ENCODE data around the gene MED27.

MED27 gene

DNA sequence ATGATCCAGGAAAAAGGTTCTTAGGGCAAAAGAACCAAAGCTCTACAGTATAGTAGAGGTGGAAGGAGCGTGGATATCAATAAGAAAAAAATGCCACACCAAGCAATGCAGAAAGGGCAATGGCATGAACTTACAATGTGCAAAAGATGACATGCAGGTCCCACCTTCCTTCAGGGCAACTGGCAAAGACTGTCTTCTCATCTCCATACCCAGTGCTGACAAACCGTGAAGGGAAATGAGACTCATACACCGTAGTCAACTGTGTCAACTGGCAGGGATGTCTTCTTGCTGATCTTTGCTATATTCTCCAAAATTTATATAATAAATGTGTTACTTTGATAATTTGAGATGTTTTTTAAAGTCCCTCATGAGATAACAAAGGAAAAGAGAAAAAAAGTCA, 36.0 kb downstream of the MED27 start:
- H3K4me3 Mint-ChIP-seq = no peak overlapping the region
- ATAC-seq (ENCODE audit: low read depth) (no peak), DNase-seq (ENCODE audit: low spot score in 2 of 2) (no peak)
- peaks cover 10% of the 10 kb centered on the region for H3K36me3 Mint-ChIP-seq
- no peaks in the 10 kb centered on the region for H3K9me3 Mint-ChIP-seq
- no peak overlapping the region for H3K27ac Mint-ChIP-seq
- peaks cover 10% of the 10 kb centered on the region for H3K4me1 Mint-ChIP-seq
- no peaks in the 10 kb centered on the region for H3K27me3 Mint-ChIP-seq

GRCh38 chr9:132042324-132042723, 37.3 kb downstream of the MED27 start:
- no peak for DNase-seq (ENCODE audit: low spot score in 2 of 2)
- Mint-ChIP-seq H3K9me3 (no peaks in the 10 kb centered on the region), H3K27me3 (no peaks in the 10 kb centered on the region), H3K4me3 (no peak overlapping the region), H3K36me3 (peaks cover 10% of the 10 kb centered on the region), H3K4me1 (peaks cover 7% of the 10 kb centered on the region), H3K27ac (no peak overlapping the region)
- no peak for ATAC-seq (ENCODE audit: low read depth)

- H3K9me3 Mint-ChIP-seq = no peaks in the 10 kb centered on the region
- no peaks in the 10 kb centered on the region for H3K27me3 Mint-ChIP-seq
- peaks cover 9% of the 10 kb centered on the region for H3K36me3 Mint-ChIP-seq
- no peak for DNase-seq (ENCODE audit: low spot score in 2 of 2)
- peaks cover 5% of the 10 kb centered on the region for H3K4me1 Mint-ChIP-seq
- no peak overlapping the region for H3K27ac Mint-ChIP-seq
- no peak for ATAC-seq (ENCODE audit: low read depth)
- no peak overlapping the region for H3K4me3 Mint-ChIP-seq
Observed at GRCh38 chr9:132041798-132042197, 37.9 kb downstream of the MED27 start.

- peaks cover 9% of the 10 kb centered on the region for H3K4me1 Mint-ChIP-seq
- no peaks in the 10 kb centered on the region for H3K9me3 Mint-ChIP-seq
- H3K4me3 Mint-ChIP-seq = no peak overlapping the region
- no peak for DNase-seq (ENCODE audit: low spot score in 2 of 2)
- no peak overlapping the region for H3K27ac Mint-ChIP-seq
- no peak for ATAC-seq (ENCODE audit: low read depth)
- H3K36me3 Mint-ChIP-seq = peaks cover 7% of the 10 kb centered on the region
- no peaks in the 10 kb centered on the region for H3K27me3 Mint-ChIP-seq
Observed at GRCh38 chr9:132040808-132041207, 38.9 kb downstream of the MED27 start.

GRCh38 chr9:132040246-132040645, 39.4 kb downstream of the MED27 start:
- no peak overlapping the region for H3K27ac Mint-ChIP-seq

DNA sequence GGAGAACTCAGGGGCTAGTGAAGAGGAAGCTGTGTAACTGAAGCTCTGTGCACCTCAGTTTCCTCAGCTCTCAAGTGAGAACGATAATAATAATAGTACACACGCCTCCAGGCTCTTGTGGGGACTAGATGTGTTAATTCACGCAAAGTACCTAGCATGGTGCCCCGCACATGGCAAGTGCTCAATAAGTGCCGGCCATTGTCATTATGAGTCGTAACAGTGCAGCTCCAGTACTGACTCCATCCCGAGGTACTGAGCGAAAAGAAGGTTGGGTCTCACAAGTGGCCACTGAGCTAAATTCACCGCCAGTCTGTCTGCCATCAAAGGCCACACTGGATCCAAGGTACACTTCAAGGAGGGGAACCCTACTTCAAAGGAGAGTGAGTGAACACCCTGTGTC, 40.4 kb downstream of the MED27 start:
- Mint-ChIP-seq H3K36me3 (peaks cover 9% of the 10 kb centered on the region), H3K4me1 (peaks cover 14% of the 10 kb centered on the region), H3K9me3 (no peaks in the 10 kb centered on the region), H3K27ac (no peak overlapping the region), H3K4me3 (no peak overlapping the region), H3K27me3 (no peaks in the 10 kb centered on the region)
- ATAC-seq (ENCODE audit: low read depth) (no peak), DNase-seq (ENCODE audit: low spot score in 2 of 2) (no peak)

More at GRCh38 chr9:132040246-132040645, 39.4 kb downstream of the MED27 start:
- Mint-ChIP-seq H3K4me1 (peaks cover 12% of the 10 kb centered on the region), H3K9me3 (no peaks in the 10 kb centered on the region), H3K36me3 (peaks cover 8% of the 10 kb centered on the region), H3K27me3 (no peaks in the 10 kb centered on the region), H3K4me3 (no peak overlapping the region)
- ATAC-seq (ENCODE audit: low read depth) = no peak
- no peak for DNase-seq (ENCODE audit: low spot score in 2 of 2)

DNA sequence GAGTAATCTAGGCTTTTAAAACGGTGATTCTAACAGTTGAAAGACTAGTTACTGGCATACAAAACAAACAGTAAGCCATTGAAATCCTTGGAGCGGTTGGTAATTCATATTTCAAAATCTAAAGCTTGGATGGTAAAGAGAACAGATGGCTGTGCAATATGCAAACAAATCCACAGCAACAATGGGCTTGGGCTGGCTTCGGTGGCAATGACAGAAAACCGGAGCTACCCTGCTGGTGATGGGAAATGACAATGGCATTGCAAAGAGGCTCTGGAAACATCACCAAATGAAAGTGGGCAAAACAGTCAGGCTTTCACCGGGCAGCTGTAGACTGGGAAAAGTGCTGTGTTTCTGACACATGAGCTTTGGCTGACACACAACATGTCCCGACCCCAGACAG, 42.2 kb downstream of the MED27 start:
- peaks cover 9% of the 10 kb centered on the region for H3K36me3 Mint-ChIP-seq
- H3K27ac Mint-ChIP-seq = no peak overlapping the region
- no peak overlapping the region for H3K4me3 Mint-ChIP-seq
- peaks cover 23% of the 10 kb centered on the region for H3K4me1 Mint-ChIP-seq
- no peaks in the 10 kb centered on the region for H3K9me3 Mint-ChIP-seq
- H3K27me3 Mint-ChIP-seq = no peaks in the 10 kb centered on the region
- no peak for ATAC-seq (ENCODE audit: low read depth)
- DNase-seq (ENCODE audit: low spot score in 2 of 2) = no peak

GRCh38 chr9:132036521-132036920, 43.1 kb downstream of the MED27 start:
- Mint-ChIP-seq H3K27me3 (no peaks in the 10 kb centered on the region), H3K27ac (no peak overlapping the region), H3K36me3 (peaks cover 6% of the 10 kb centered on the region), H3K9me3 (no peaks in the 10 kb centered on the region), H3K4me3 (no peak overlapping the region), H3K4me1 (peaks cover 23% of the 10 kb centered on the region)
- ATAC-seq (ENCODE audit: low read depth) (no peak), DNase-seq (ENCODE audit: low spot score in 2 of 2) (no peak)

DNA sequence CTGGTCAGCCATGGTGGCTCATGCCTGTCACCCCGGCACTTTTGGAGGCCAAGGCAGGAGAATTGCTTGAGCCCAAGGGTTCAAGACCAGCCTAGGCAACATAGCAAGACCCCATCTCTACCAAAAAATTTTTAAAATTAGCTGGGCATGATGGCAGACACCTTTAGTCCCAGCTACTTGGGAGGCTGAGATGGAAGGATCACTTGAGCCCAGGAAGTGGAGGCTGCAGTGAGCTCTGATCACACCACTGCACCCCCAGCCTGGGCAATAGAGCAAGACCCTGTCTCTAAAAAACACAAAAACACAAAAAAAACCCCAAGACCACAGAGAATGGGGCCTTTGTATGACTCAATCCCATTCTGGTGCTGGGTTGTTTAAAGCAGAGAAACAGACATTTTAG, 44.0 kb downstream of the MED27 start:
- Mint-ChIP-seq H3K36me3 (peaks cover 2% of the 10 kb centered on the region), H3K27ac (no peak overlapping the region), H3K27me3 (no peaks in the 10 kb centered on the region), H3K9me3 (no peaks in the 10 kb centered on the region), H3K4me3 (no peak overlapping the region), H3K4me1 (peaks cover 20% of the 10 kb centered on the region)
- DNase-seq (ENCODE audit: low spot score in 2 of 2) (no peak), ATAC-seq (ENCODE audit: low read depth) (no peak)

- Mint-ChIP-seq H3K4me1 (peaks cover 39% of the 10 kb centered on the region), H3K36me3 (peaks cover 2% of the 10 kb centered on the region)
- no peak for DNase-seq (ENCODE audit: low spot score in 2 of 2)
Observed at GRCh38 chr9:132032238-132032950, 47.3 kb downstream of the MED27 start.

GRCh38 chr9:132031467-132032237, 48.0 kb downstream of the MED27 start:
- DNase-seq (ENCODE audit: low spot score in 2 of 2) = no peak
- ATAC-seq (ENCODE audit: low read depth) = no peak
- H3K4me3 Mint-ChIP-seq = no peak overlapping the region
- H3K27ac Mint-ChIP-seq = no peak overlapping the region
- no peaks in the 10 kb centered on the region for H3K27me3 Mint-ChIP-seq
- no peaks in the 10 kb centered on the region for H3K9me3 Mint-ChIP-seq
- H3K36me3 Mint-ChIP-seq = peaks cover 2% of the 10 kb centered on the region
- peaks cover 39% of the 10 kb centered on the region for H3K4me1 Mint-ChIP-seq

More at GRCh38 chr9:132032238-132032950, 47.3 kb downstream of the MED27 start:
- H3K9me3 Mint-ChIP-seq = no peaks in the 10 kb centered on the region
- no peak overlapping the region for H3K27ac Mint-ChIP-seq
- H3K27me3 Mint-ChIP-seq = no peaks in the 10 kb centered on the region
- ATAC-seq (ENCODE audit: low read depth) = no peak
- no peak overlapping the region for H3K4me3 Mint-ChIP-seq

GRCh38 chr9:132030626-132031325, 48.9 kb downstream of the MED27 start:
- no peak for DNase-seq (ENCODE audit: low spot score in 2 of 2)
- ATAC-seq (ENCODE audit: low read depth) = no peak
- H3K27ac Mint-ChIP-seq = no peak overlapping the region
- H3K4me3 Mint-ChIP-seq = no peak overlapping the region
- H3K27me3 Mint-ChIP-seq = no peaks in the 10 kb centered on the region
- H3K4me1 Mint-ChIP-seq = peaks cover 38% of the 10 kb centered on the region
- H3K9me3 Mint-ChIP-seq = no peaks in the 10 kb centered on the region
- H3K36me3 Mint-ChIP-seq = peaks cover 5% of the 10 kb centered on the region

DNA sequence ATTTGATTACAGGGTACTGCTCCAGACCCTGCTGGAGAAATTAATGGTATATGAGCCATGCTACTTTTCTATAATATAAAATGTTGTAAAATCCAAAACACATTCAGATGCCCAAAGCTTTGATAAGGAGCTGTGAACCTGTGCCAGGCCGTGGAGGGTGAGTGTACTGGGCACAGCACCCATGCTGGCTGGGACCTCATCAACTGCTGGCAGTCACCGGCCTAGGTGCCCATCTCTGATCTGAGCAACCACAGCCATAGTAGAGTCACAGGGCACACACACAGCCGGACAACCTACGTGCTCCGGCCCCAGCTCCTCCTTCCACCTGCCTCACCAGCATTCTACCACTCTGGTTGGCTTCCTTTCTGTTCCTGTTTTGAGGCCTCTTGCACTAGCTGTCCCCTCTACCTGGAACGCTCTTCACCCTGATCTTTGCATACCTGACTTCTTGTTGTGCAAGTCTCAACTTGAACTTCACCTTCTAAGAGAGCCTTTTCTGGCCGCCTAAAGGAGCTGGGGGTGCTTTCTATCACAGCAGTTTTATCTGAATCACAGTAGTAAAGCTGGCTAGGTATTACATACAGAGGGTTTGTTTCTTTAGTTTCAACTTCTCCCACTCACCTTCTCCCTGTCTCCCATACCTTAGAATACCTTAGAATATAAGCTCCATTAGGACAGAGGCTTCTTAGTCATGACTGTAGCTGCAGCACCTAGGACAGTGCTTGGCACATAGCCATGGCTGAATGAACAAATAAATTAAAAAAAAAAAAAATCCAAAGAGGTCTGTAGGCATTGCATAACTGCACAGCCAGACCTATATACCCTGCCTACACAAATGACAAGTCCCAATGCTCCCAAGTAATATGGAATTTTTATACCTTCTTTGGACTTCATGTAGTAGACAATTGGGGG, 51.7 kb downstream of the MED27 start:
- DNase-seq (ENCODE audit: low spot score in 2 of 2) (no peak), ATAC-seq (ENCODE audit: low read depth) (no peak)
- Mint-ChIP-seq H3K27ac (no peak overlapping the region), H3K9me3 (no peaks in the 10 kb centered on the region), H3K4me1 (peaks cover 32% of the 10 kb centered on the region), H3K4me3 (no peak overlapping the region), H3K36me3 (peaks cover 8% of the 10 kb centered on the region), H3K27me3 (no peaks in the 10 kb centered on the region)

Data from memory B cell (primary cell).